AG10803 (cell line): ENCODE measurements around the gene BMP2.

Experiments used
- DNase-seq: peaks from one replicate; pipeline ENCODE4 v3.0.0; 2010; ENCODE audit warnings: low read depth
- H3K4me3 ChIP-seq: 2 replicates; pipeline ENCODE4 v1.5.1; 2011; ENCODE audit warnings: mild to moderate bottlenecking, low read length, control low read depth
- CTCF ChIP-seq: conservative IDR thresholded peaks from 2 replicates; pipeline ENCODE4 v1.5.1; 2011; ENCODE audit warnings: mild to moderate bottlenecking, low read length, control low read depth, inconsistent platforms

BMP2 gene

GRCh38 chr20:6767536-6768227 is at the start of gene BMP2:
TSS of gene BMP2 (plus strand) at chr20:6767686. CDS start at chr20:6770127, 2,441 bp downstream.
- DNase-seq = peak; percentile 47
- TF ChIP-seq CTCF = no peak
- H3K4me3 ChIP-seq = peak within 1 kb of the TSS; percentile 63

- no peak overlapping the region for H3K4me3 ChIP-seq
- no peak for TF ChIP-seq CTCF
- DNase-seq = no peak
Observed at GRCh38 chr20:6718662-6719368, 48.7 kb upstream of the BMP2 start.

- no peak for DNase-seq
- no peak for TF ChIP-seq CTCF
- no peak overlapping the region for H3K4me3 ChIP-seq
Observed at GRCh38 chr20:6719369-6719721, 48.1 kb upstream of the BMP2 start.

- DNase-seq = no peak
- no peak overlapping the region for H3K4me3 ChIP-seq
- no peak for TF ChIP-seq CTCF
Observed at GRCh38 chr20:6726761-6727160, 40.7 kb upstream of the BMP2 start.

GRCh38 chr20:6730672-6731328 is 36.7 kb upstream of the BMP2 start:
- H3K4me3 ChIP-seq = no peak overlapping the region
- no peak for DNase-seq
- TF ChIP-seq CTCF = no peak

GRCh38 chr20:6732001-6732447 is 35.5 kb upstream of the BMP2 start:
- no peak for DNase-seq
- TF ChIP-seq CTCF = no peak
- H3K4me3 ChIP-seq = no peak overlapping the region
